Neural progenitor cell (in vitro differentiated cells): ENCODE measurements around the gene PRUNE2.

Source experiments
- CTCF ChIP-seq: fragments of 200-600 bp; sonication (generic); IDR thresholded peaks from 2 replicates; pipeline ENCODE4 v1.5.1; 2017; ENCODE audit warnings: antibody characterized with exemption, mild to moderate bottlenecking
- EZH2phosphoT487 ChIP-seq: fragments of 200-600 bp; sonication (generic); IDR thresholded peaks from 2 replicates; pipeline ENCODE4 v1.6.1; 2017; ENCODE audit warnings: antibody characterized with exemption

- TF ChIP-seq EZH2phosphoT487: no peak
- no peak for TF ChIP-seq CTCF
Observed at GRCh38 chr9:76654051-76654461, 251.9 kb downstream of the PRUNE2 start.
